CD4-positive, alpha-beta T cell treated with Interleukin-12 subunit alpha and Interleukin-12 subunit beta, for 1 hour (primary cell): ENCODE data around the gene NUTF2.
"Not testable (repeated sequence)": the region's sequence is repeated elsewhere in the genome, so short reads cannot be mapped to it uniquely, and the experiment has no call there.

Experiments used
- DNase-seq: peaks from one replicate; pipeline ENCODE4 v3.0.0-alpha.2; 2020

Gene NUTF2

DNA sequence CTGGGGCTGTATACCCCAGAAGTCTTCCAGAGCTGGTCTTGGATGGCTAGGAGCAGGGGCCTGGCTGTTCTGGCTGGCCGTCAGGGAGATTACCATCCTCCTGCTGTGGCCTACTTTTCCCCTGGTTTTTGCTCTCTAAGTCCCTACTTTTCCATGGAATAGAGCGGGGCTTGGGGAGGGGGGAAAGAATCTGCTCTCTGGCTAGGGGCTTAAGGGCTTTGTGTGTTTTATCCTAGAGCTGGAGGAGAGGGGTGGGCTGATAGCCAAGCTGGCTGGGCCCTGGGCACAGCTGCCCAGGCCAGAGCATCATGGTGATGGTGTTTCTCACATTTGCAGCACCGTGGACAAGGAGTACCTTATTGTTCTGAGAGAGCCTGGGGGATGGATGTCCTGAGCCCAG is 41.6 kb downstream of the NUTF2 start:
- DNase-seq, result no peak

DNA sequence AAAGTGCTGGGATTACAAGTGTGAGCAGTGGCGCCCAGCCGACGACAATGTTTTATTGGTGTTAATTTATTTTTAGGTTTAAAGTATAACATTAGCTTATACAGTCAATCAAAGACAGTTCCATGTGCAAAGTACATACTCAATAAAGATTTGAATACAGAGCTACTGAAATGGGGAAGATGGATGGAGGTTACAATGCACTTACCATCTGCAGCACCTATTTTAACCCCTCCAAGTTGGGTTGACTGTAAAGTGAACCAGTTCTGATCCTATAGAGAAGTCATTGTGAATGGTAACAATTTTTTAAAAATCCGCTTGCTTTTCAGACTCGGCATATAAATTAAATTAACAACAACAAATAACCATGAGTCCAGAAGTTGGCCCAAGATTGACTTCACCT is 45.6 kb downstream of the NUTF2 start:
- DNase-seq, result no peak

- DNase-seq, result peak; percentile 94
These were observed 46.4 kb downstream of the NUTF2 start, which contains the start of gene PSKH1 for GRCh38 chr16:67892899-67893742. PSKH1 (plus strand) TSS chr16:67893254; CDS start chr16:67908750, 15,496 bp downstream.

- no peak for DNase-seq
These were observed 47.1 kb downstream of the NUTF2 start for GRCh38 chr16:67893743-67894399.

DNA sequence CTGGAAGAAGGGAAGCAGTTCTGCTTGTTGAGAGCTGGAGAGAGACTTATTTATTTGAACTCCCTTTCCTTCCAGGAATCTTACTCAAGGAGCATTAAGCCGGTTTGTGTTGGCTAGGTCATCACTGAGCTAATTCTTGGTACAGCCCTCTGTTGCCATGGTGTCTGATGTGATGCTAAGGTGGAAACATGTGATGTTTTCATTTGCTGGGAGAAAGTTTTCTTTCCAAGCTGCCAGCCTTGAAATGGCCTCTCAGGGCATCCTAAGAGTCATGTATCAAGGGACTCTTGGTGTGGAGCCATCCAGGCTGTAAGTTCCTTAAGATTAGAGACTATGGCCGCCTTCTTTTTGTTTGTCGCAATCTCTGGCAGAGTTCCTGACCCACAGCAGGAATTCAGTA is 50.5 kb downstream of the NUTF2 start:
- no peak for DNase-seq

DNA sequence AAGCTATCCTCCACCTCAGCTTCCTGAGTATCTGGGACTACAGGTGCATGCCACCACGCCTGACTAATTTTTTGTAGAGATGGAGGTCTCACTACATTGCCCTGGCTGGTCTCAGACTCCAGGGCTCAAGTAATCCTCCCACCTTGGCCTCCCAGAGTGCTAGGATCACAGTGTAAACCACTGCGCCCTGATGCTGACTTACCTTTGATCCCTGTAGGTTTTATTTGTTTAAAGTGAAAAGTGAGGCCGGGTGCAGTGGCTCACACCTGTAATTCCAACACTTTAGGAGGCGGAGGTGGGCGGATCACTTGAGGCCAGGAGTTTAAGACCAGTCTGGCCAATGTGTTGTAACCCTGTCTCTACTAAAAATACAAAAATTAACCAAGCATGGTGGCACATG is 55.0 kb downstream of the NUTF2 start:
- DNase-seq, result no peak

GRCh38 chr16:67902831-67903230 is 56.1 kb downstream of the NUTF2 start:
- DNase-seq, result no peak

- DNase-seq, result no peak
These were observed 60.9 kb downstream of the NUTF2 start for GRCh38 chr16:67907397-67908180.

DNA sequence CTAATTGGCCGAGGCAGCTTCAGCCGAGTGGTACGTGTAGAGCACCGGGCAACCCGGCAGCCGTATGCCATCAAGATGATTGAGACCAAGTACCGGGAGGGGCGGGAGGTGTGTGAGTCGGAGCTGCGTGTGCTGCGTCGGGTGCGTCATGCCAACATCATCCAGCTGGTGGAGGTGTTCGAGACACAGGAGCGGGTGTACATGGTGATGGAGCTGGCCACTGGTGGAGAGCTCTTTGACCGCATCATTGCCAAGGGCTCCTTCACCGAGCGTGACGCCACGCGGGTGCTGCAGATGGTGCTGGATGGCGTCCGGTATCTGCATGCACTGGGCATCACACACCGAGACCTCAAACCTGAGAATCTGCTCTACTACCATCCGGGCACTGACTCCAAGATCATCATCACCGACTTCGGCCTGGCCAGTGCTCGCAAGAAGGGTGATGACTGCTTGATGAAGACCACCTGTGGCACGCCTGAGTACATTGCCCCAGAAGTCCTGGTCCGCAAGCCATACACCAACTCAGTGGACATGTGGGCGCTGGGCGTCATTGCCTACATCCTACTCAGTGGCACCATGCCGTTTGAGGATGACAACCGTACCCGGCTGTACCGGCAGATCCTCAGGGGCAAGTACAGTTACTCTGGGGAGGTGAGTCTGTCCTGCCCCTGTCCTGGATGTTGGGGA is 62.5 kb downstream of the NUTF2 start:
- DNase-seq, result no peak

GRCh38 chr16:67910158-67910557 is 63.4 kb downstream of the NUTF2 start:
- DNase-seq, result no peak

DNA sequence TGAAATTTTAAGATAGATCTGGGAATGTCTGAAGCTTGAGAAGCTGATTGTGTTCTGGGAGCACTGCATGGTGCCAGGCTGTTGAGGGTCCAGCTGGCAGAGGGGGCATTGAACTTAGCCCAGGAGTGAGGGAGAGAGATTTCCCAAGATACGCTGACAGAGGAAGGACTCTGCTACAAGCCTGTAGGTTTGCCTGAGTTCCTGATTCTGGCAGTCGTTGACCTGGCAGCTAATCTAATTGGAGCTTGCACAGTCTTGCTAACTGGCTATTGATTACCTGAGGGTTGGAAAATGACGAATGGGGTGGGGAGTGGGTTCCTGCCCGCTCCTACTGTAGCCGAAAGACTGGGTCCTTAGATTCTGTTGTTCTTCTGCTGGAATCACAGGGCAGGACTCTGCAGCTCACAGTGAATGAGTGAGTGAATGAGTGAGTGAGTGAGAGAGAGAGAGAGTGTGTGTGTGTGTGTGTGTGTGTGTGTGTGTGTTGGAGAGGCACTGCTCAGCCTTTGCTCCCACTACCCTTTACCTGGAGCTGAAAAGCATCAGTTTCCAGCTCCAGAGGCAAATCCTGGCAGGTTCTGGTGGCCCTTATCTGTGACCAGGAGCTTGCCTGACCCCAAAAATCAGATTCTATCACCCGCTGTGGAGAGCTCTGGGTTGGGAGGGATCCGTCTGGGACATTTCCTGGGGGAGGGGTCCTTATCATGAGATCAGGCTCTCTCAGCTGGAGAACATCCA is 68.2 kb downstream of the NUTF2 start:
- DNase-seq, result no peak

DNA sequence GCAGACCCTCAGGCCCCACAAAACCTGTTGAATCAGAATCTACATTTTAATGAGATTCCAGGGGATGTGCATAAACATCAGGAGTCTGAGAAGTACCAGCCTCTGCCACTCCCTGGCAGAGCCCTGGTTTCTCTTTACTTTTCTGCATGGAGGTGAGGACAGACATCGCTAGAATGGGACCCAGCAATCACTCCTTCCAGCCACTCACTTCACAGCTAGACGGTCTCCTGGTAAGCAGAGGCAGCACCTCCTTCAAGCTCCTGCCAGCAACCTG is 68.7 kb downstream of the NUTF2 start:
- not testable (repeated sequence) for DNase-seq

- no peak for DNase-seq
These were observed 69.3 kb downstream of the NUTF2 start for GRCh38 chr16:67915831-67916723.

- DNase-seq, result no peak
These were observed 70.6 kb downstream of the NUTF2 start for GRCh38 chr16:67917140-67917851.

DNA sequence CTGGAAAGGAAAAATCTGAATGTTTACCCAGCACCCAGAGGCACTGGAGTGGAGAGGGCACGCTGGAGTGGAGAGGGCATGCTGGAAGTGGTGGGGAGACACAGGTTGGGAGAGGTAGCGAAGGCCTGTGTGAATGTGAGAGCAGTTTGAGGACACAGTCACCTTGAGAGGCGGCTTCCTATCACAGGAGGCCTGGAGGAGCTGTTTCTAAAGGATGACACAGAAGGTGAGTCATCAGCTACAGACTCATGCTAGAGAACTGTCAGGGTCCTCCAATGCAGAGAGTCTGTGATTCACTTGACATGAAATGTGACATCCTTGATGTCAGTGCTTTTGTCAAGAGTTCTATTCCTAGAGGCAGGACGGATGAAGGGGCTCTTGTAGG is 71.1 kb downstream of the NUTF2 start:
- DNase-seq, result no peak

GRCh38 chr16:67919622-67920221 is 73.0 kb downstream of the NUTF2 start:
- no peak for DNase-seq
